CD14-positive monocyte (primary cell): ENCODE data around the gene ACSL3. TPM values are rescaled to one million over a fixed set of nuclear protein-coding genes. Genes with fewer than 3 reads are reported as not detected.

ENCODE experiments used
- DNase-seq, 3 donors: peaks; one replicate each; pipeline ENCODE4 v3.0.0-alpha.2; 2011 to 2022
- H2AFZ ChIP-seq: 2 replicates; pipeline ENCODE4 v1.6.0; 2012; ENCODE audit warnings: mild to moderate bottlenecking, low read depth, low read length, inconsistent platforms; ENCODE audit not compliant: insufficient read depth, poor library complexity, severe bottlenecking
- H3K27ac ChIP-seq, 2 donors: 1 replicate in 1 of 2; 2 replicates in 1 of 2; pipeline ENCODE4 v1.5.1; 2012 to 2013; ENCODE audit warnings: low read length in 2 of 2, control low read depth in 1 of 2, inconsistent platforms in 1 of 2, low read depth in 1 of 2, mild to moderate bottlenecking in 1 of 2
- H3K27me3 ChIP-seq, 2 donors: one replicate each; pipeline versions ENCODE4 v1.6.0 to v1.6.1; 2011 to 2013; ENCODE audit warnings: low read length in 2 of 2; ENCODE audit not compliant: control insufficient read depth in 2 of 2, insufficient read depth in 2 of 2
- H3K36me3 ChIP-seq, 2 donors: replicated peaks in 1 of 2; 1 replicate in 1 of 2; 2 replicates in 1 of 2; pipeline versions ENCODE4 v1.5.1 to v1.6.1; 2012 to 2013; ENCODE audit warnings: low read length in 2 of 2, control low read depth in 1 of 2, inconsistent platforms in 1 of 2, mild to moderate bottlenecking in 1 of 2; ENCODE audit not compliant: insufficient read depth in 2 of 2, control insufficient read depth in 1 of 2
- H3K4me1 ChIP-seq, 2 donors: 1 replicate in 1 of 2; 2 replicates in 1 of 2; pipeline versions ENCODE4 v1.5.1 to v1.6.1; 2012 to 2013; ENCODE audit warnings: low read length in 2 of 2, control low read depth in 1 of 2, inconsistent platforms in 1 of 2, mild to moderate bottlenecking in 1 of 2, moderate library complexity in 1 of 2; ENCODE audit not compliant: insufficient read depth in 2 of 2, control insufficient read depth in 1 of 2
- H3K4me2 ChIP-seq: replicated peaks from 2 replicates; pipeline ENCODE3; 2012; ENCODE audit warnings: low read length, moderate library complexity, mild to moderate bottlenecking; ENCODE audit not compliant: poor library complexity, severe bottlenecking; ENCODE audit errors: extremely low read depth
- H3K4me3 ChIP-seq, 3 experiments: fragments of 200-600 bp in 1 of 3; sonication (generic) in 1 of 3; replicated peaks in 1 of 3; 1 replicate in 2 of 3; 2 replicates in 1 of 3; pipeline ENCODE4 v1.5.1; 2011 to 2013; ENCODE audit warnings: low read length in 3 of 3, mild to moderate bottlenecking in 3 of 3, control low read depth in 2 of 3, low read depth in 2 of 3, inconsistent platforms in 1 of 3, moderate library complexity in 1 of 3
- H3K79me2 ChIP-seq: 2 replicates; pipeline ENCODE4 v1.6.0; 2012; ENCODE audit warnings: mild to moderate bottlenecking, control low read depth, inconsistent platforms, low read length, moderate library complexity; ENCODE audit not compliant: insufficient read depth
- H3K9ac ChIP-seq: 2 replicates; pipeline ENCODE4 v1.6.0; 2017; ENCODE audit warnings: low read length, mild to moderate bottlenecking; ENCODE audit not compliant: insufficient read depth, poor library complexity, severe bottlenecking
- H3K9me3 ChIP-seq, 2 donors: replicated peaks in 1 of 2; 1 replicate in 1 of 2; 2 replicates in 1 of 2; pipeline versions ENCODE4 v1.5.1 to v1.6.1; 2012 to 2013; ENCODE audit warnings: low read length in 2 of 2, control low read depth in 1 of 2; ENCODE audit not compliant: control insufficient read depth in 1 of 2, insufficient read depth in 1 of 2
- H4K20me1 ChIP-seq: 2 replicates; pipeline ENCODE4 v1.6.0; 2012; ENCODE audit warnings: mild to moderate bottlenecking, low read length, control low read depth, moderate library complexity; ENCODE audit not compliant: insufficient read depth
- H3K27ac Mint-ChIP-seq, 7 donors: one replicate each; pipeline ENCODE4 v1.8.0; 2020; ENCODE audit warnings: mild to moderate bottlenecking in 7 of 7, mixed read lengths in 7 of 7, moderate library complexity in 6 of 7, inconsistent platforms in 2 of 7
- H3K27me3 Mint-ChIP-seq, 3 donors: one replicate each; pipeline ENCODE4 v1.8.0; 2021 to 2022; ENCODE audit warnings: low read depth in 3 of 3, mild to moderate bottlenecking in 3 of 3, mixed read lengths in 3 of 3, moderate library complexity in 3 of 3, inconsistent platforms in 1 of 3
- H3K36me3 Mint-ChIP-seq, 2 donors: one replicate each; pipeline ENCODE4 v1.8.0; 2020; ENCODE audit warnings: mixed read lengths in 2 of 2, inconsistent platforms in 1 of 2, mild to moderate bottlenecking in 1 of 2
- H3K4me1 Mint-ChIP-seq: one replicate; pipeline ENCODE4 v1.8.0; 2020; ENCODE audit warnings: mild to moderate bottlenecking, mixed read lengths
- H3K4me3 Mint-ChIP-seq, 2 donors: one replicate each; pipeline ENCODE4 v1.8.0; 2020; ENCODE audit warnings: mild to moderate bottlenecking in 2 of 2, mixed read lengths in 2 of 2, moderate library complexity in 1 of 2
- H3K9me3 Mint-ChIP-seq, 7 donors: one replicate each; pipeline ENCODE4 v1.8.0; 2020 to 2022; ENCODE audit warnings: mixed read lengths in 7 of 7, mild to moderate bottlenecking in 6 of 7, moderate library complexity in 6 of 7, inconsistent platforms in 2 of 7
- CTCF ChIP-seq: fragments of 200-600 bp; IDR thresholded peaks from one replicate; pipeline ENCODE4 v1.8.0; 2022; ENCODE audit warnings: antibody characterized with exemption, mild to moderate bottlenecking
- WGBS: methylation state at CpG from one replicate; pipeline ENCODE4 v1.1.5; 2013; ENCODE audit warnings: missing lambda C conversion rate; ENCODE audit not compliant: insufficient coverage; 5-methylcytosine and 5-hydroxymethylcytosine counted together
- intact Hi-C, 2 donors: fragments of 100-400 bp; cut with micrococcal nuclease; formaldehyde crosslinking; loops; one replicate each; pipeline versions ENCODE4 v1.15.0 to v1.15.1; 2023
- polyA plus RNA-seq, 3 donors: library from polyadenylated mRNA; depleted of rRNA in 1 of 3; unstranded in 2 of 3; stranded (reverse) in 1 of 3; fragments of 300-500 nt in 2 of 3; fragments of >200 nt in 1 of 3; fragmentation: Illumina TruSeq in 2 of 3; gene quantifications; 1 replicate in 2 of 3; 2 replicates in 1 of 3; pipeline ENCODE4 v1.2.3, GENCODE V29; 2012 to 2021

The ACSL3 gene
- polyA plus RNA-seq, 3 donors: 8.8 to 24.4 (median 19.9) TPM

- H3K4me1 Mint-ChIP-seq: peaks cover 17% of the 10 kb centered on the region
- Histone ChIP-seq H3K27me3 (no peaks in the 10 kb centered on the region), H2AFZ (no peak overlapping the region), H3K4me3 (no peak overlapping the region), H3K4me2 (no peak overlapping the region), H3K27ac (no peak overlapping the region), H3K4me1 (peaks cover 8 to 13% of the 10 kb centered on the region in 2 donors), H4K20me1 (peaks cover 10% of the 10 kb centered on the region), H3K9ac (no peak overlapping the region), H3K36me3 (peaks cover 6 to 25% of the 10 kb centered on the region in 2 donors), H3K9me3 (no peaks in the 10 kb centered on the region), H3K79me2 (peaks cover 44% of the 10 kb centered on the region)
- H3K27ac Mint-ChIP-seq: no peak overlapping the region
- no peak overlapping the region for H3K4me3 Mint-ChIP-seq
- peaks cover 23 to 35% of the 10 kb centered on the region in 2 donors for H3K36me3 Mint-ChIP-seq
- peaks cover 0 to 3% (median 0%) of the 10 kb centered on the region in 3 donors for H3K27me3 Mint-ChIP-seq
- WGBS: no CpG with 5 or more reads among the region's 2 CpGs
- no peak for DNase-seq
- intact Hi-C loops: loop anchor here in 1 of 2 donors (5.0 kb wide), 2 partner anchors 38 to 208 kb away; partner anchors contain the start of gene ACSL3
- no peak for TF ChIP-seq CTCF
- no peaks in the 10 kb centered on the region for H3K9me3 Mint-ChIP-seq
Observed at GRCh38 chr2:222900354-222900753, 39.5 kb downstream of the ACSL3 start.

GRCh38 chr2:222902660-222903059 lies 41.8 kb downstream of the ACSL3 start:
- no peak overlapping the region for H3K27ac ChIP-seq
- H3K9me3 ChIP-seq: no peaks in the 10 kb centered on the region
- 93% methylated on average over 2 of the region's 4 CpGs for WGBS
- no peak overlapping the region for H3K4me3 Mint-ChIP-seq
- peaks cover 8 to 46% of the 10 kb centered on the region in 2 donors for H3K36me3 ChIP-seq
- H3K27me3 ChIP-seq: no peaks in the 10 kb centered on the region
- H3K9me3 Mint-ChIP-seq: no peaks in the 10 kb centered on the region
- TF ChIP-seq CTCF: no peak
- DNase-seq: no peak
- no peak overlapping the region for H3K9ac ChIP-seq
- peaks cover 10% of the 10 kb centered on the region for H4K20me1 ChIP-seq
- H3K36me3 Mint-ChIP-seq: peaks cover 42 to 55% of the 10 kb centered on the region in 2 donors
- H3K27ac Mint-ChIP-seq: no peak overlapping the region
- H3K4me1 Mint-ChIP-seq: peaks cover 17% of the 10 kb centered on the region
- H3K27me3 Mint-ChIP-seq: peaks cover 0 to 3% (median 0%) of the 10 kb centered on the region in 3 donors
- H3K4me1 ChIP-seq: peaks cover 8 to 12% of the 10 kb centered on the region in 2 donors
- H3K4me2 ChIP-seq: no peak overlapping the region
- H3K79me2 ChIP-seq: peaks cover 67% of the 10 kb centered on the region
- no peak overlapping the region for H2AFZ ChIP-seq
- intact Hi-C loops: loop anchor here in 1 of 2 donors (1.0 to 5.0 kb wide), 3 partner anchors 40 to 210 kb away; partner anchors contain the start of gene ACSL3
- H3K4me3 ChIP-seq: no peak overlapping the region
